Measurements from ENCODE around the gene AATK. TPM values are rescaled to one million over a fixed set of nuclear protein-coding genes. Genes with fewer than 3 reads are reported as not detected.

The AATK gene
- total RNA-seq, 1 experiment from 2014 or later = not detected

DNA sequence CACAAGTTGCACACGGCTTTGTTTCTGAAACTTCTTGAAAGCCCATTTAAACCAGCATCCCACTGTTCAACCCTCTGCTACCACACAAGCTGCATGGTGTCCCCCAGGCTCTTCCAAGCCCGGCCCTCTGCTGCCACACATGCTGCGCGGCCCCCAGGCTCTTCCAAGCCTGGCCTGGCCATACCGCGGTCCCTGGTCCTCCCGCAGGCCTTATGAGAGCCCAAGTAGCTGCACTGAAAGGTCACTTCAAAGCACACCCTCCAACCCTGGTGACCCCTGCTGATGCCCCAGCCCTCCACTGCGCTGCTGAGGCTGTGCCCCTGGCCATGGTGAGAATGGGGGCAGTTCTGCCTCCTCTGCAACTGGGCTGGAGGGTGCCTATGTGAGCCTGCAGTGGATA, 26.6 kb downstream of the AATK start:
- no peak for DNase-seq
- TF ChIP-seq, protein P1, sequence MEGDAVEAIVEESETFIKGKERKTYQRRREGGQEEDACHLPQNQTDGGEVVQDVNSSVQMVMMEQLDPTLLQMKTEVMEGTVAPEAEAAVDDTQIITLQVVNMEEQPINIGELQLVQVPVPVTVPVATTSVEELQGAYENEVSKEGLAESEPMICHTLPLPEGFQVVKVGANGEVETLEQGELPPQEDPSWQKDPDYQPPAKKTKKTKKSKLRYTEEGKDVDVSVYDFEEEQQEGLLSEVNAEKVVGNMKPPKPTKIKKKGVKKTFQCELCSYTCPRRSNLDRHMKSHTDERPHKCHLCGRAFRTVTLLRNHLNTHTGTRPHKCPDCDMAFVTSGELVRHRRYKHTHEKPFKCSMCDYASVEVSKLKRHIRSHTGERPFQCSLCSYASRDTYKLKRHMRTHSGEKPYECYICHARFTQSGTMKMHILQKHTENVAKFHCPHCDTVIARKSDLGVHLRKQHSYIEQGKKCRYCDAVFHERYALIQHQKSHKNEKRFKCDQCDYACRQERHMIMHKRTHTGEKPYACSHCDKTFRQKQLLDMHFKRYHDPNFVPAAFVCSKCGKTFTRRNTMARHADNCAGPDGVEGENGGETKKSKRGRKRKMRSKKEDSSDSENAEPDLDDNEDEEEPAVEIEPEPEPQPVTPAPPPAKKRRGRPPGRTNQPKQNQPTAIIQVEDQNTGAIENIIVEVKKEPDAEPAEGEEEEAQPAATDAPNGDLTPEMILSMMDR (IDR thresholded peaks at IDR 0.05; ENCODE audit: unreplicated experiment) = no peak
- Mint-ChIP-seq H3K4me1 (ENCODE audit: low read depth, unreplicated experiment) (no peaks in the 10 kb centered on the region), H3K27ac (ENCODE audit: unreplicated experiment) (no peak overlapping the region), H3K36me3 (ENCODE audit: insufficient read depth, unreplicated experiment) (peaks cover 14% of the 10 kb centered on the region), H3K27me3 (ENCODE audit: unreplicated experiment) (peaks cover 25% of the 10 kb centered on the region), H3K4me3 (ENCODE audit: low read depth, unreplicated experiment) (no peak overlapping the region), H3K9me3 (ENCODE audit: low read depth, unreplicated experiment) (no peaks in the 10 kb centered on the region)
- BruUV-seq (replicated peaks) = no TSS peak
- intact Hi-C loops (cut with micrococcal nuclease; ENCODE audit: unreplicated experiment) = no loop called here
- CTCF ChIA-PET = interaction anchor here (0.6 to 0.9 kb wide), 2 partner anchors 62 to 350 kb away, joined by 3 to 6 read pairs; no protein-coding TSS in a partner anchor

DNA sequence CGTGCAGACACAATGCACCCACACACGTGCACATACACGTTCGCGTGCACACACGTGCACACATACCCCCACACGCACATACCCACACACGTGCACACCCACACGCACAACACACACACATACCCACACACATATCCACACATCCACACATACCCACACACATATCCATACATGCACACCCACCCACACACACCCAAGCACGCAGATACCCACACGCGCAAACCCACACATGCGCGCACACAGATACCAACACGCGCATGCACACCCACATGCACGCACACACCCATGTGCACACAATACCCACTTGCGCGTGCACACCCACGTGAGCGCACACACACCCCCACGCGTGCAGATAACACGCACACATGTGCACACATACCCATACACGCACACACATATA, 27.5 kb downstream of the AATK start:
- no peaks in the 10 kb centered on the region for H3K4me1 Mint-ChIP-seq (ENCODE audit: low read depth, unreplicated experiment)
- TF ChIP-seq, protein P1 (IDR thresholded peaks at IDR 0.05; ENCODE audit: unreplicated experiment) = no peak
- no peaks in the 10 kb centered on the region for H3K9me3 Mint-ChIP-seq (ENCODE audit: low read depth, unreplicated experiment)
- intact Hi-C loops (cut with micrococcal nuclease; ENCODE audit: unreplicated experiment) = no loop called here
- peaks cover 14% of the 10 kb centered on the region for H3K36me3 Mint-ChIP-seq (ENCODE audit: insufficient read depth, unreplicated experiment)
- H3K27me3 Mint-ChIP-seq (ENCODE audit: unreplicated experiment) = peaks cover 16% of the 10 kb centered on the region
- no peak for DNase-seq
- peak overlapping the region; percentile 8 for H3K27ac Mint-ChIP-seq (ENCODE audit: unreplicated experiment)
- H3K4me3 Mint-ChIP-seq (ENCODE audit: low read depth, unreplicated experiment) = no peak overlapping the region
- CTCF ChIA-PET = no interaction called here
- BruUV-seq (replicated peaks) = no TSS peak

DNA sequence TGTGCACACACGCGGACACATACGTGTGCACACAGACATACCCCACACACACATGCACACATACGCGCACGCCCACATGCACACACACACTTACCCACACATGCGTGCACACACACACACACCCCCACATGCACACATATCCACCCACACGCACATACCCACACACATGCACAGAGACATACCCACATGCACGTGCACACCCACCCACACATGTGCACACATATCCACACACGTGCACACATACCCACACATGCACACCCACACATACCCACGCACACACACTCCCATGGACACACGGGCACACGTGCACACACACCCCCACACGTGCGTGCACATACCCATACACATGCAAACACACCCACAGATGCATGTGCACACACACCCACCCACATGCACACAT, 27.9 kb downstream of the AATK start:
- CTCF ChIA-PET = no interaction called here
- Mint-ChIP-seq H3K36me3 (ENCODE audit: insufficient read depth, unreplicated experiment) (peaks cover 14% of the 10 kb centered on the region), H3K27me3 (ENCODE audit: unreplicated experiment) (peaks cover 15% of the 10 kb centered on the region), H3K27ac (ENCODE audit: unreplicated experiment) (peak overlapping the region; percentile 8), H3K4me1 (ENCODE audit: low read depth, unreplicated experiment) (no peaks in the 10 kb centered on the region), H3K9me3 (ENCODE audit: low read depth, unreplicated experiment) (no peaks in the 10 kb centered on the region), H3K4me3 (ENCODE audit: low read depth, unreplicated experiment) (no peak overlapping the region)
- DNase-seq = no peak
- TF ChIP-seq, protein P1 (IDR thresholded peaks at IDR 0.05; ENCODE audit: unreplicated experiment) = no peak
- no TSS peak for BruUV-seq (replicated peaks)
- intact Hi-C loops (cut with micrococcal nuclease; ENCODE audit: unreplicated experiment) = no loop called here

DNA sequence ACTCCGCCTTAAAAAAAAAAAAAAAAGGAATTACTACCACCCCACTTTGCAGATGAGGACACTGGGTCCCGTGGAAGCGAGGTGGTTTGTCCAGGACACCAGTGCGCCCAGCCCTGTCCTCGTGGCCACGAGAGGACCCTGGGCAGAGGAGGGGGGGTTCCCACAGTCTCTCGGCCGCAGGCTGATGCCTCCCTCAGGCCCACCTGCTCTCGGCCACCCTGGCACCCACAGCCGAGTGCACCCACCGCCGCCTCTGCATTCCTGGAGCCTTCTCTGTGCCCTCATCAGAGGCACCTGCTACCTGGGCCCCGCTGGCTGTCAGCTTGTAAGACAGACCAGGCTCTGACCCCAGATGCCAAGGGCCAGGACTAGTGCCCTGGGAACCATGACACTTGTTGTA, 28.8 kb downstream of the AATK start:
- DNase-seq = no peak
- no TSS peak for BruUV-seq (replicated peaks)
- H3K9me3 Mint-ChIP-seq (ENCODE audit: low read depth, unreplicated experiment) = no peaks in the 10 kb centered on the region
- no peak overlapping the region for H3K27ac Mint-ChIP-seq (ENCODE audit: unreplicated experiment)
- CTCF ChIA-PET = no interaction called here
- no peak overlapping the region for H3K4me3 Mint-ChIP-seq (ENCODE audit: low read depth, unreplicated experiment)
- intact Hi-C loops (cut with micrococcal nuclease; ENCODE audit: unreplicated experiment) = no loop called here
- no peaks in the 10 kb centered on the region for H3K4me1 Mint-ChIP-seq (ENCODE audit: low read depth, unreplicated experiment)
- peaks cover 15% of the 10 kb centered on the region for H3K27me3 Mint-ChIP-seq (ENCODE audit: unreplicated experiment)
- TF ChIP-seq, protein P1 (IDR thresholded peaks at IDR 0.05; ENCODE audit: unreplicated experiment) = no peak
- peaks cover 14% of the 10 kb centered on the region for H3K36me3 Mint-ChIP-seq (ENCODE audit: insufficient read depth, unreplicated experiment)
